DND-41 (cell line): ENCODE measurements around the gene NOC3L.

Source experiments
- ATAC-seq: fragments of 200-7000 bp; cut with Tn5 transposase; 3 replicates; pipeline ENCODE4 v1.9.1; 2021; ENCODE audit warnings: low read depth; ENCODE audit not compliant: insufficient read depth
- DNase-seq: peaks from one replicate; pipeline ENCODE4 v3.0.0-alpha.2; 2020
- H2AFZ ChIP-seq: 2 replicates; pipeline ENCODE4 v1.6.0; 2012; ENCODE audit warnings: low read depth, low read length
- H3K27ac ChIP-seq: 2 replicates; pipeline ENCODE4 v1.5.1; 2012; ENCODE audit warnings: low read length, inconsistent platforms
- H3K27me3 ChIP-seq: fragments of 200-600 bp; sonication (generic); 2 replicates; pipeline ENCODE4 v1.6.0; 2012; ENCODE audit warnings: low read length, mild to moderate bottlenecking, inconsistent platforms; ENCODE audit not compliant: insufficient read depth, poor library complexity
- H3K36me3 ChIP-seq: 2 replicates; pipeline ENCODE4 v1.5.1; 2012; ENCODE audit warnings: low read length, inconsistent platforms; ENCODE audit not compliant: insufficient read depth
- H3K4me1 ChIP-seq: 2 replicates; pipeline ENCODE4 v1.5.1; 2012; ENCODE audit warnings: mild to moderate bottlenecking, low read length; ENCODE audit not compliant: insufficient read depth
- H3K4me2 ChIP-seq: 2 replicates; pipeline ENCODE4 v1.6.0; 2012; ENCODE audit warnings: mild to moderate bottlenecking, moderate library complexity, low read length, inconsistent platforms; ENCODE audit not compliant: insufficient read depth
- H3K4me3 ChIP-seq, 2 experiments: fragments of 200-600 bp in 1 of 2; shearing (Covaris generic) in 1 of 2; 2 replicates each; pipeline ENCODE4 v1.5.1; 2012 to 2016; ENCODE audit warnings: inconsistent platforms in 2 of 2, low read length in 2 of 2, mild to moderate bottlenecking in 2 of 2, low read depth in 1 of 2, moderate library complexity in 1 of 2
- H3K79me2 ChIP-seq: 2 replicates; pipeline ENCODE4 v1.6.0; 2012; ENCODE audit warnings: low read length, inconsistent platforms; ENCODE audit not compliant: insufficient read depth
- H3K9ac ChIP-seq: 2 replicates; pipeline ENCODE4 v1.6.0; 2012; ENCODE audit warnings: low read depth, mild to moderate bottlenecking, inconsistent platforms, low read length, moderate library complexity
- H3K9me3 ChIP-seq: 2 replicates; pipeline ENCODE4 v1.5.1; 2012; ENCODE audit warnings: low read length, moderate library complexity, mild to moderate bottlenecking, inconsistent platforms; ENCODE audit not compliant: insufficient read depth, severe bottlenecking
- H4K20me1 ChIP-seq: 2 replicates; pipeline ENCODE4 v1.6.0; 2012; ENCODE audit warnings: low read length; ENCODE audit not compliant: insufficient read depth
- EZH2 ChIP-seq: IDR thresholded peaks from 3 replicates; pipeline ENCODE4 v1.6.1; 2012; ENCODE audit warnings: borderline replicate concordance, low read depth, mild to moderate bottlenecking, moderate library complexity, low read length, inconsistent platforms; ENCODE audit not compliant: severe bottlenecking
- TF ChIP-seq, protein P1 (sequence below): IDR thresholded peaks from 2 replicates; pipeline ENCODE4 v1.5.1; 2012; ENCODE audit warnings: borderline replicate concordance, low read length, moderate library complexity, mild to moderate bottlenecking; ENCODE audit not compliant: poor library complexity, severe bottlenecking; ENCODE audit errors: extremely low read depth

The NOC3L gene, protein sequence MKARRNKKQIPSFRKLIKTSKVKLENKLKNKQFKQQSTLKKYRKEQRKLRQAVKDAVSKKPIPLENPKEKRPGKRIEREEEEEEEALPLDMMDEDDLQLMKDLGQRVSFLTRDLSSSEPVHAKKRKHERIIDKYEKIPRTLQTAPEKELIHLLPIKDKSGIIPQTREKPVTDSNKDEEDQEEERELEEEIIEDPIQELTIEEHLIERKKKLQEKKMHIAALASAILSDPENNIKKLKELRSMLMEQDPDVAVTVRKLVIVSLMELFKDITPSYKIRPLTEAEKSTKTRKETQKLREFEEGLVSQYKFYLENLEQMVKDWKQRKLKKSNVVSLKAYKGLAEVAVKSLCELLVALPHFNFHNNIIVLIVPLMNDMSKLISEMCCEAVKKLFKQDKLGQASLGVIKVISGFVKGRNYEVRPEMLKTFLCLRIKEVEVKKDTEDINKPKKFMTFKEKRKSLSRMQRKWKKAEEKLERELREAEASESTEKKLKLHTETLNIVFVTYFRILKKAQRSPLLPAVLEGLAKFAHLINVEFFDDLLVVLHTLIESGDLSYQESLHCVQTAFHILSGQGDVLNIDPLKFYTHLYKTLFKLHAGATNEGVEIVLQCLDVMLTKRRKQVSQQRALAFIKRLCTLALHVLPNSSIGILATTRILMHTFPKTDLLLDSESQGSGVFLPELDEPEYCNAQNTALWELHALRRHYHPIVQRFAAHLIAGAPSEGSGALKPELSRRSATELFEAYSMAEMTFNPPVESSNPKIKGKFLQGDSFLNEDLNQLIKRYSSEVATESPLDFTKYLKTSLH

DNA sequence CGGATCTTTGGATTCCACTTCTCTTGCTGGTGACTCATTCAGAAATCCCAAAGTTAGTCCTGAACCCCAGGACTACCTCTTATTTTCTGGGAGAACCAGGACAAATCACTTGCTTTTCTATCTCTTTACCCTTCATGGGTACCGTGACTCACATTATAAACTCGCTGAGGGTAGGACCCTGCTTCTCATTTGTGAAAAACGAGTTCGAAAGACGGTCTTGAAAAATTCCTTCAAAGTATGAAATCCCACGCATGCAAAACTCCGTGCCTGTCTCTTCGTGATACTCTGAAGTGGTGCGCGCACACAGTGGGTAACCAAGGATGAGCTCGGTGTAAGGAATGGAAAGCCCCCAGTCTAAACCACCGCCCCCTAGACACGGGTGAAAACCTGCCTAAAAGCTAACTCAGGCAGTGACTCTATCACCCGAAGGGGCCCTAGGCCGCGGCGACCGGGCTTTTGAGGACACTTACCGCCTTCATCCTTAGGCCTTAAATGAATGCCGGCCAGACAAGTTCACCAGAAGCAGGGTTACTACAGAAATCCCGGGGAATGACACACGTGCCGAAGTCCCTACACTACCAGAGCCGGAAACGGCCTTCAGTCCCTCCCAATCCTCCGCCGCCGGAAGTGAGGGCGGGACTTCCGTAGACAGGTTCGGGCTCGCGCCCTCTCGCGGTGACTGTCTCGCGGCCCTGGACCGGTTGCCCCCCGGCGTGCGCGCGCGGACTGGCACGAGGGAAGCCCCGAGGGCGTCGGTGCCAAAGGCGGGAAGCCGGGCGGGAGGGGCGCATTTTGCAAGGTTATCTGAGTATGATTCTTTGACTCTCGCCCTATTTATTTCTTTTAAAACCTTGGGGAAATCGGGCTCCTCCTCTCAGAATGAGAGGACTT lies at the start of gene NOC3L:
NOC3L (minus strand) TSS at position 580 of the 891 bp plus-strand sequence; CDS start at position 479, 101 bp downstream.
- H3K36me3 ChIP-seq = peaks cover 2% of the 10 kb centered on the region; the same call in 1 of the 2 replicates
- H3K9ac ChIP-seq = peak within 1 kb of the TSS; percentile 63
- no peaks in the 10 kb centered on the region for H3K9me3 ChIP-seq
- ATAC-seq (peak; percentile 96), DNase-seq (peak; percentile 89)
- H3K79me2 ChIP-seq = peaks cover 18% of the 10 kb centered on the region
- peak within 1 kb of the TSS; percentile 57 to 68 for H3K4me3 ChIP-seq
- peak within 1 kb of the TSS; percentile 73 for H3K27ac ChIP-seq
- no peaks in the 10 kb centered on the region for H4K20me1 ChIP-seq
- H3K4me2 ChIP-seq = peak within 1 kb of the TSS; percentile 80
- H2AFZ ChIP-seq = peak within 1 kb of the TSS; percentile 77
- H3K27me3 ChIP-seq = no peaks in the 10 kb centered on the region
- H3K4me1 ChIP-seq = peaks cover 16% of the 10 kb centered on the region
- TF ChIP-seq EZH2 = no peak
- TF ChIP-seq, protein P1, sequence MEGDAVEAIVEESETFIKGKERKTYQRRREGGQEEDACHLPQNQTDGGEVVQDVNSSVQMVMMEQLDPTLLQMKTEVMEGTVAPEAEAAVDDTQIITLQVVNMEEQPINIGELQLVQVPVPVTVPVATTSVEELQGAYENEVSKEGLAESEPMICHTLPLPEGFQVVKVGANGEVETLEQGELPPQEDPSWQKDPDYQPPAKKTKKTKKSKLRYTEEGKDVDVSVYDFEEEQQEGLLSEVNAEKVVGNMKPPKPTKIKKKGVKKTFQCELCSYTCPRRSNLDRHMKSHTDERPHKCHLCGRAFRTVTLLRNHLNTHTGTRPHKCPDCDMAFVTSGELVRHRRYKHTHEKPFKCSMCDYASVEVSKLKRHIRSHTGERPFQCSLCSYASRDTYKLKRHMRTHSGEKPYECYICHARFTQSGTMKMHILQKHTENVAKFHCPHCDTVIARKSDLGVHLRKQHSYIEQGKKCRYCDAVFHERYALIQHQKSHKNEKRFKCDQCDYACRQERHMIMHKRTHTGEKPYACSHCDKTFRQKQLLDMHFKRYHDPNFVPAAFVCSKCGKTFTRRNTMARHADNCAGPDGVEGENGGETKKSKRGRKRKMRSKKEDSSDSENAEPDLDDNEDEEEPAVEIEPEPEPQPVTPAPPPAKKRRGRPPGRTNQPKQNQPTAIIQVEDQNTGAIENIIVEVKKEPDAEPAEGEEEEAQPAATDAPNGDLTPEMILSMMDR = peak; percentile 60

DNA sequence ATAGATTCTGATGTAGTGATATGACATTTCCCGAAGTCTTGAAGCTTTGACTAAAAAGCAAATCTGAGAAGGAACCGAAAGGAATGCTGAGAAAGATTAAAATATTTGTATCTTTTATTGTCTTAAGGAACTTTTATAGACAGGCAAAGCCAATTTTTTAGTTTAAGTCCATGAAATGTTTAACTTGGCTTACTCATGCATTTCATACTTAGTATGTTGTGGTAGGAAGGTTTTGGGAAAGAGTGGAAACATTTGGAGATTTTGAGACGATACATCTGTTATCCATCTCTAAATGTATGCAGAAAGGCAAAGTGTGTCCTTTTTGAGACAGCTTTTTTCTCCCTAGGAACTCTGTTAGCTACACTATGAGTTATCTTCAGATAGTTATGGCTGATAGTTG lies 49.7 kb upstream of the NOC3L start:
- no peaks in the 10 kb centered on the region for H4K20me1 ChIP-seq
- DNase-seq (no peak), ATAC-seq (no peak)
- peaks cover 12% of the 10 kb centered on the region for H3K27me3 ChIP-seq
- no peak overlapping the region for H3K9ac ChIP-seq
- H3K4me2 ChIP-seq = no peak overlapping the region
- no peak for TF ChIP-seq EZH2
- TF ChIP-seq, protein P1 = no peak
- H3K4me1 ChIP-seq = no peaks in the 10 kb centered on the region
- H3K36me3 ChIP-seq = no peaks in the 10 kb centered on the region
- H3K79me2 ChIP-seq = no peaks in the 10 kb centered on the region
- H3K27ac ChIP-seq = no peak overlapping the region
- H3K4me3 ChIP-seq = no peak overlapping the region
- H3K9me3 ChIP-seq = no peaks in the 10 kb centered on the region
- no peak overlapping the region for H2AFZ ChIP-seq

DNA sequence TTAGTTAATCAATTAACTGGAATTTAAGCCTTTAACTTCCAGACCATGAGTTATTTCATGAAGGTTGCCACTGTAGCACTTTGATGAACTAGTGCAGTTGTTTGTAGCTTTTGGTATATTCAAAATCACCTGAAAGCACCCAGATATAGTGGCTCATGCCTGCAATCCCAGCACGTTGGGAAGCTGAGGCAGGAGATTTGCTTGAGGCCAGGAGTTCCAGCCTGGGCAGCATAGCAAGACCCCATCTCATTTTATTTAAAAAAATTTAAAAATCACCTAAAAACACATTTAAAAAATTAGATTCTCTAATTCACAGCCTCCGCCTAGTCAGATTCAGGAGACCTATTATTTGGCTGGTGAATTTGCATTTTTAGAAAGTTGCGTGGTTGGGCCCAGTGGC lies 48.6 kb upstream of the NOC3L start:
- Histone ChIP-seq H3K27me3 (peaks cover 12% of the 10 kb centered on the region), H3K27ac (no peak overlapping the region), H2AFZ (no peak overlapping the region), H3K4me3 (no peak overlapping the region), H3K36me3 (no peaks in the 10 kb centered on the region), H4K20me1 (no peaks in the 10 kb centered on the region), H3K4me2 (no peak overlapping the region), H3K9ac (no peak overlapping the region), H3K79me2 (no peaks in the 10 kb centered on the region), H3K9me3 (no peaks in the 10 kb centered on the region), H3K4me1 (no peaks in the 10 kb centered on the region)
- no peak for DNase-seq
- no peak for ATAC-seq
- TF ChIP-seq, protein P1 = no peak
- TF ChIP-seq EZH2 = no peak
